Natural killer cell (primary cell): ENCODE data around the gene SORBS1. TPM values are rescaled to one million over a fixed set of nuclear protein-coding genes. Genes with fewer than 3 reads are reported as not detected.

Source experiments
- ATAC-seq, 3 donors: fragments of 150-1000 bp in 2 of 3; fragments of 200-7000 bp in 1 of 3; cut with Tn5 transposase; 1 replicate in 1 of 3; 2 replicates in 2 of 3; pipeline ENCODE4 v1.10.0; 2021; ENCODE audit warnings: mild to moderate bottlenecking in 2 of 3, moderate library complexity in 2 of 3
- DNase-seq, 2 donors: peaks; one replicate each; pipeline versions ENCODE4 v3.0.0 to v3.0.0-alpha.2; 2013 to 2021; ENCODE audit warnings: mixed read lengths in 1 of 2
- H3K27ac ChIP-seq: one replicate; pipeline ENCODE4 v1.5.1; 2013; ENCODE audit warnings: mild to moderate bottlenecking, low read length
- H3K27me3 ChIP-seq: one replicate; pipeline ENCODE4 v1.6.1; 2013; ENCODE audit warnings: low read length; ENCODE audit not compliant: control insufficient read depth, insufficient read depth
- H3K36me3 ChIP-seq: one replicate; pipeline ENCODE4 v1.6.1; 2013; ENCODE audit warnings: low read length; ENCODE audit not compliant: control insufficient read depth, insufficient read depth
- H3K4me1 ChIP-seq: one replicate; pipeline ENCODE4 v1.6.1; 2013; ENCODE audit warnings: low read length; ENCODE audit not compliant: control insufficient read depth, insufficient read depth
- H3K4me3 ChIP-seq: one replicate; pipeline ENCODE4 v1.5.1; 2013; ENCODE audit warnings: low read length
- H3K9me3 ChIP-seq: one replicate; pipeline ENCODE4 v1.6.1; 2013; ENCODE audit warnings: low read length; ENCODE audit not compliant: control insufficient read depth, insufficient read depth
- H3K27ac Mint-ChIP-seq, 2 donors: one replicate each; pipeline ENCODE4 v1.8.0; 2022; ENCODE audit warnings: mild to moderate bottlenecking in 2 of 2, mixed read lengths in 2 of 2, moderate library complexity in 1 of 2
- H3K27me3 Mint-ChIP-seq, 2 donors: one replicate each; pipeline ENCODE4 v1.8.0; 2022; ENCODE audit warnings: low read depth in 2 of 2, mixed read lengths in 2 of 2
- H3K36me3 Mint-ChIP-seq: one replicate; pipeline ENCODE4 v1.8.0; 2022; ENCODE audit warnings: mixed read lengths
- H3K4me1 Mint-ChIP-seq, 2 donors: one replicate each; pipeline ENCODE4 v1.8.0; 2022; ENCODE audit warnings: mixed read lengths in 2 of 2
- H3K4me3 Mint-ChIP-seq: one replicate; pipeline ENCODE4 v1.8.0; 2022; ENCODE audit warnings: mild to moderate bottlenecking, moderate library complexity, mixed read lengths
- H3K9me3 Mint-ChIP-seq, 2 donors: one replicate each; pipeline ENCODE4 v1.8.0; 2022; ENCODE audit warnings: mixed read lengths in 2 of 2
- WGBS: methylation state at CpG from one replicate; pipeline ENCODE4 v1.1.7; 2013; ENCODE audit warnings: missing lambda C conversion rate; ENCODE audit not compliant: insufficient coverage; 5-methylcytosine and 5-hydroxymethylcytosine counted together
- intact Hi-C: fragments of 100-400 bp; cut with micrococcal nuclease; formaldehyde crosslinking; loops from one replicate; pipeline ENCODE4 v1.14.2; 2022
- total RNA-seq, 4 donors: library from RNA; stranded (reverse); fragments of 120-200 nt in 1 of 4; gene quantifications; one replicate each; pipeline versions ENCODE4 v1.2.3 to v1.2.4, GENCODE V29; 2013 to 2022
- TF ChIP-seq, protein P1 (sequence below): fragments of 200-600 bp; IDR thresholded peaks from one replicate; pipeline ENCODE4 v1.8.0; 2022; ENCODE audit warnings: antibody characterized with exemption

SORBS1 gene
- total RNA-seq, 3 donors from 2014 or later (not counting 1 experiment from before 2014, with no cell fraction given) = 2.4 to 5.4 (median 2.8) TPM

DNA sequence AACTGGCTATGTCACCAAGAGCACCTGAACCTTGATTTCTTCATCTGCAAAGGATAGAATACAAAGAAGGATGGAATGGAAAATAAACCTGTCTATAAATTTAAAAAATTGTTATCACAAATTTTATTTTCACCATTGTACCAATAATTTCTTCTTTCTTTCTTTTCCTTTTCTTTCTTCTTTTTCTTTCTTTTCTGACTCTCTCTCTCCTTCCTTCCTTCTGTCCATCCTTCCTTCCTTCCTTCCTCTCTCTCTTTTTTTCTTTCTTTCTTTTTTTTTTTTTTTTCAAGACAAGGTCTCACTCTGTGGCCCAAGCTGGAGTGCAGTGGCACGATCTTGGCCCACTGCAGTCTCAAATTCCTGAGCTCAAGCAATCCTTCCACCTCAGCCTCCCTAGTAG lies 36.6 kb upstream of the SORBS1 start:
- ATAC-seq (no peak), DNase-seq (no peak)
- H3K27me3 Mint-ChIP-seq = peaks cover 14 to 23% of the 10 kb centered on the region in 2 donors
- Histone ChIP-seq H3K27ac (no peak overlapping the region), H3K9me3 (no peaks in the 10 kb centered on the region), H3K27me3 (no peaks in the 10 kb centered on the region), H3K4me3 (no peak overlapping the region), H3K4me1 (no peaks in the 10 kb centered on the region), H3K36me3 (no peaks in the 10 kb centered on the region)
- no peaks in the 10 kb centered on the region for H3K4me1 Mint-ChIP-seq
- no peaks in the 10 kb centered on the region for H3K36me3 Mint-ChIP-seq
- WGBS = 85% methylated on average over 1 of the region's 1 CpG
- no peak overlapping the region for H3K27ac Mint-ChIP-seq
- H3K4me3 Mint-ChIP-seq = no peak overlapping the region
- TF ChIP-seq, protein P1, sequence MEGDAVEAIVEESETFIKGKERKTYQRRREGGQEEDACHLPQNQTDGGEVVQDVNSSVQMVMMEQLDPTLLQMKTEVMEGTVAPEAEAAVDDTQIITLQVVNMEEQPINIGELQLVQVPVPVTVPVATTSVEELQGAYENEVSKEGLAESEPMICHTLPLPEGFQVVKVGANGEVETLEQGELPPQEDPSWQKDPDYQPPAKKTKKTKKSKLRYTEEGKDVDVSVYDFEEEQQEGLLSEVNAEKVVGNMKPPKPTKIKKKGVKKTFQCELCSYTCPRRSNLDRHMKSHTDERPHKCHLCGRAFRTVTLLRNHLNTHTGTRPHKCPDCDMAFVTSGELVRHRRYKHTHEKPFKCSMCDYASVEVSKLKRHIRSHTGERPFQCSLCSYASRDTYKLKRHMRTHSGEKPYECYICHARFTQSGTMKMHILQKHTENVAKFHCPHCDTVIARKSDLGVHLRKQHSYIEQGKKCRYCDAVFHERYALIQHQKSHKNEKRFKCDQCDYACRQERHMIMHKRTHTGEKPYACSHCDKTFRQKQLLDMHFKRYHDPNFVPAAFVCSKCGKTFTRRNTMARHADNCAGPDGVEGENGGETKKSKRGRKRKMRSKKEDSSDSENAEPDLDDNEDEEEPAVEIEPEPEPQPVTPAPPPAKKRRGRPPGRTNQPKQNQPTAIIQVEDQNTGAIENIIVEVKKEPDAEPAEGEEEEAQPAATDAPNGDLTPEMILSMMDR = no peak
- H3K9me3 Mint-ChIP-seq = no peaks in the 10 kb centered on the region
- intact Hi-C loops = no loop called here

DNA sequence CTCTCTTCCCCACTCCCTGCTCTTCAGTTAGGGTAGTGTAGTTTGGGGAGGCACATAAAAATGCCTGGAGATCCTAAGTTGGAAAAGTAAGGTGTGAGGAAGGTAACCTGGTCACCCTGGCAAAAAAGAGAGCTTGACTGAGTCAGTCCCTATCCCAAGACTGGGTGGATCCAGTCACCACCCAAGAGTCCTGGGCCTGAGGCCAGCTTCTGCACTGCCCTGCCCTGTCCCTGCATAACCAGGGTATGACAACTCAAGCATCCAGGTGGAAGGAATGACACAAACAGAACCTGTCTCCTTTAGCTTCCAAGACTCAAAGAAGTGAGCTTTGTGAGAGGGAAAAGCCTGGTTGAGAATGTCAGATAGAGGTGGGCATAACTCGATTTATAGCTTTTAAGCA lies 26.9 kb upstream of the SORBS1 start:
- no peak overlapping the region for H3K27ac Mint-ChIP-seq
- TF ChIP-seq, protein P1 = no peak
- H3K27ac ChIP-seq = no peak overlapping the region
- 83% methylated on average over 1 of the region's 1 CpG for WGBS
- peaks cover 5% of the 10 kb centered on the region for H3K27me3 ChIP-seq
- no peak overlapping the region for H3K4me3 ChIP-seq
- no peak overlapping the region for H3K4me3 Mint-ChIP-seq
- H3K4me1 ChIP-seq = no peaks in the 10 kb centered on the region
- no peaks in the 10 kb centered on the region for H3K9me3 ChIP-seq
- H3K36me3 ChIP-seq = no peaks in the 10 kb centered on the region
- no peaks in the 10 kb centered on the region for H3K9me3 Mint-ChIP-seq
- intact Hi-C loops = no loop called here
- no peaks in the 10 kb centered on the region for H3K4me1 Mint-ChIP-seq
- H3K36me3 Mint-ChIP-seq = no peaks in the 10 kb centered on the region
- ATAC-seq = no peak
- no peak for DNase-seq
- peaks cover 10 to 11% of the 10 kb centered on the region in 2 donors for H3K27me3 Mint-ChIP-seq

DNA sequence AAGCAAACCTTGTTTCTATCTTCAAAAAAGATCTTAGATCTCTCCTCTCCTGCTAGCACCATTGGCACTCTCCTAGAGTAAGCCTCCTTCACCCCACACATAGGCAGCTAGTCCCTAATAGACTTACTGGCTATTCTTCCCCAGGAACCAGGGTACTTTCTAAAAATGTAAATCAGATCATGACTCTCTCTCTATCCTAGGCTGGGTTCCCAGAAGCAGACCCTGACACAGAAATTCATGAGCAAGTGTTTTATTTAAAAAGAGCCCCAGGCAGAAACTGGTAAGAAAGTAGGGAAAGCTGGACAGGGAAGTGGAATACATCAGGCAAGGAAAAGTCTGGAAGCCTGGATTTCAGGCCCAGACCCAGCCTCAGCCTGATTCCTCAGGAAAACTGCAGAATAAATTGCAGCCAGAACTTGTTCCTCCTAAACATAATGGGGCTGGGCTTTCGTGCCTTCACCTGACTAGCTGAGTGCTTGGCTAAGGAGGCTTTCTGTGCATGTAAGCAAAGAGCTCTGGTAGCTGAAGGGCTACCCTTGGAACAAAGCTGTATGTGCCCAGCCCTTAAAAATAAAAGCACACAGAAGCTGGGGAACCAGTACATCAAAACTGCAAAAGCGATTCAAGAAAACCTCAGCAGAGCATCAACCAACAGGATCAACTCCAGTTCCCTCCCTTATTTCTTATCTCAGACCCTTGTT lies 18.8 kb upstream of the SORBS1 start:
- Histone ChIP-seq H3K36me3 (no peaks in the 10 kb centered on the region), H3K4me3 (no peak overlapping the region), H3K27me3 (peaks cover 3% of the 10 kb centered on the region), H3K27ac (no peak overlapping the region), H3K4me1 (no peaks in the 10 kb centered on the region), H3K9me3 (no peaks in the 10 kb centered on the region)
- no peaks in the 10 kb centered on the region for H3K4me1 Mint-ChIP-seq
- no peak for DNase-seq
- whole genome bisulfite sequencing = 76% methylated on average over 2 of the region's 2 CpGs
- ATAC-seq = no peak
- TF ChIP-seq, protein P1 = no peak
- H3K4me3 Mint-ChIP-seq = no peak overlapping the region
- no peaks in the 10 kb centered on the region for H3K36me3 Mint-ChIP-seq
- H3K27me3 Mint-ChIP-seq = peaks cover 20 to 26% of the 10 kb centered on the region in 2 donors
- no peaks in the 10 kb centered on the region for H3K9me3 Mint-ChIP-seq
- no peak overlapping the region for H3K27ac Mint-ChIP-seq
- intact Hi-C loops = no loop called here

DNA sequence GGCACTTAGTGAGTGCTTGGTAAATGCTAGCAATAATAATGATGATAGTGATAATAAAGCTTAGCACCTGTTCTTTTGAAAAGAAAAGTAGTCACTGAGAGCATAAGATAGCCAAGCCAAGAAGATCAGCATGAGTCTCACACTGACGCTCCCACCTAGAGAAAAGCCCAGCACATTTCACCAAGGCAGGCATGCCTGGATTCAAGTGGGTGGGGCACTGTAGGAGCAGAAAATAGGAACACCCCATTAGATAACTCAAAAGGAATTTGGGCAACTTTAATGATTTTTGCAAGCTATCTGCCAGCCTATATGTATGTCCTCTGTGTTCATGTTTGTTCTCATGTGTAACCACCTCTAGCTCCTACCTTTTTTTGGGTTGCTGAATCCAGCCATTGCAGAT lies 18.1 kb upstream of the SORBS1 start:
- TF ChIP-seq, protein P1 = no peak
- WGBS = 100% methylated on average over 1 of the region's 1 CpG
- no peaks in the 10 kb centered on the region for H3K9me3 Mint-ChIP-seq
- ATAC-seq = no peak
- Histone ChIP-seq H3K4me1 (no peaks in the 10 kb centered on the region), H3K27ac (no peak overlapping the region), H3K4me3 (no peak overlapping the region), H3K9me3 (no peaks in the 10 kb centered on the region), H3K36me3 (no peaks in the 10 kb centered on the region), H3K27me3 (peaks cover 3% of the 10 kb centered on the region)
- intact Hi-C loops = no loop called here
- H3K27ac Mint-ChIP-seq = no peak overlapping the region
- H3K4me3 Mint-ChIP-seq = no peak overlapping the region
- H3K4me1 Mint-ChIP-seq = no peaks in the 10 kb centered on the region
- peaks cover 20 to 33% of the 10 kb centered on the region in 2 donors for H3K27me3 Mint-ChIP-seq
- no peaks in the 10 kb centered on the region for H3K36me3 Mint-ChIP-seq
- DNase-seq = no peak
